GM19035 (cell line): ENCODE measurements around the gene BCL2A1.
"Not testable (repeated sequence)": the region's sequence is repeated elsewhere in the genome, so short reads cannot be mapped to it uniquely, and the experiment has no call there.

ENCODE experiments used
- ATAC-seq: cut with Tn5 transposase; IDR thresholded peaks from one replicate; pipeline ENCODE4 v1.9.1; 2021; ENCODE audit not compliant: unreplicated experiment

BCL2A1 gene

DNA sequence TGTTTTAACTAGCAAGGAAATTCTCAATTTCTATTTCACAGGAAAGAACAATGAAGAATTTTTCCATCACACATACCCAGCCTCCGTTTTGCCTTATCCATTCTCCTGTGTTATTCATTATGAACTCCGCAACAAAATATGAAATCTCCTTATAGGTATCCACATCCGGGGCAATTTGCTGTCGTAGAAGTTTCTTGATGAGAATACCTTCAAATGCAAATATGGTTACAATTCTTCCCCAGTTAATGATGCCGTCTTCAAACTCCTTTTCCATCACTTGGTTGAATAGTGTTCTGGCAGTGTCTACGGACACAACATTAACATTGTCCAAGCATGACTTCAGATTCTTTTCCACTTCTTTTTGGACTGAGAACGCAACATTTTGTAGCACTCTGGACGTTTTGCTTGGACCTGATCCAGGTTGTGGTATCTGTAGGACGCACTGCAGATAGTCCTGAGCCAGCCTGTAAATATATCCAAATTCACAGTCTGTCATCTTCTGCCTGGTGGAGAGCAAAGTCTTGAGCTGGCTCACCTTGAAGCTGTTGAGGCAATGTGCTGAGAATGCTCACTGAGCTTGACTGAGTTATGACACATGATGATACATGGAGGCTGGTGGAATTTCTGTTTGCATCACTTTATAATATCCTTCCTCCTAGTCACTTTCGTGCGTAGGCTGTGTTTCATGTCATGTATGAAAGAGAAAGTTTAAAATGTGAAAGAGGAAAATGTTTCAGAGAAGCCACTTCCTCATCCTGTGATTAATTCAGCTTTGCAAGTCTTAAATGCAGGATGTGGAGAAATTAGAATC, at the start of gene BCL2A1:
TSS of gene BCL2A1 (minus strand) at position 573 of the 811 bp plus-strand sequence. CDS start at position 496, 77 bp downstream.
- peak; percentile 51 for ATAC-seq

DNA sequence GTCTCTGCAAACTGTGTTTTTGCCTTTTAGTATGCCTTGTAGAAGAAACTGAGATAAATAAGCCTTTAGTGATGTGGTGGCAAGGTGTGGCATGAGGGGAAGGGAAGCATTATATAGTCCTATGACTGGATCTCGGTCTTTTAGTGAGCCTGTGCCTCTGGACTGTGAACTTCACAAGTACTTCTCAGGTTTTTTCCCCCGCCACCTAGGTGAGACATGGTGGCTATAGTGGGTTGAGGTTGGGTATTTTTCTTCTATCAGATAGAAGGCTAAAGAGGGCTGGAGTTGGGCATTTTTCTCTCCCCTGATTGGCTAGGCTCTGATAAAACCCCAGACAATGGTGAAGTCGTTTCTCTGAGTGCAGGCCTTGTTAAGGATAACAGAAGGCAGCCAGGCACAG, 49.7 kb upstream of the BCL2A1 start:
- no peak for ATAC-seq

DNA sequence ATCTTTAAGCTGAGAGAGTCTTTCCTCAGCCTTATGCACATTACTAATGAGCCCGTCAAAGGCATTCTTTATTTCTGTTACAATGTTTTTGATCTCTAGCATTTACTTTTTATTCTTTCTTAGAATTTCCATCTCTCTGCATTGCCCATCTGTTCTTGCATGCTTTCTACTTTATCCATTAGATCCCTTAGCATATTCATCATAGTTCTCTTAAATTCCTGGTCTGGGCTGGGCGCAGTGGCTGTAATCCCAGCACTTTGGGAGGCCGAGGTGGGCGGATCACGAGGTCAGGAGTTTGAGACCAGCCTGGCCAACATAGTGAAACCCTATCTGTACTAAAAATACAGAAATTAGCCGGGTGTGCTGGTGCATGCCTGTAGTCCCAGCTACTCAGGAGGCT, 49.2 kb upstream of the BCL2A1 start:
- ATAC-seq, result not testable (repeated sequence)

DNA sequence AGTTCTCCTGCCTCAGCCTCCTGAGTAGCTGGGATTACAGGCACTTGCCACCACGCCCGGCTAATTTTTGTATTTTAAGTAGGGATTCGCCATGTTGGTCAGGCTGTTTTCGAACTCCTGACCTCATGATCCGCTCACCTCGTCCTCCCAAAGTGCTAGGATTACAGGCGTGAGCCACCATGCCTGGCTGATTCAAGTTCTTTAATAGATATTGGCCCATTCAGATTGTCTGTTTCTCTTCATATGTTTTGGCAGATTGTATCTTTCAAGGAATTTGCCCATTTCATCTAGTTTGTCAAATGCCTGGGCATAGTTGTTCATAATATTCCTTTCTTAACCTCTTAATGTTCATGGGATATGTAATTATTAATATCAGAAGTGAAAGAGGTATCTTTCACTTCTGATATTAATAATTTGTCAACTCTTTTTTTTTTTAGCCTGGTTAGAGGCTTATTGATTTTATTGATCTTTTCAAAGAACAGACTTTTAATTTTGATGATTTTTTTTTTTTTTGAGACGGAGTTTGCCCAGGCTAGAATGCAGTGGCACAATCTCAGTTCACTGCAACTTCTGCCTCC, 48.3 kb upstream of the BCL2A1 start:
- no peak for ATAC-seq

DNA sequence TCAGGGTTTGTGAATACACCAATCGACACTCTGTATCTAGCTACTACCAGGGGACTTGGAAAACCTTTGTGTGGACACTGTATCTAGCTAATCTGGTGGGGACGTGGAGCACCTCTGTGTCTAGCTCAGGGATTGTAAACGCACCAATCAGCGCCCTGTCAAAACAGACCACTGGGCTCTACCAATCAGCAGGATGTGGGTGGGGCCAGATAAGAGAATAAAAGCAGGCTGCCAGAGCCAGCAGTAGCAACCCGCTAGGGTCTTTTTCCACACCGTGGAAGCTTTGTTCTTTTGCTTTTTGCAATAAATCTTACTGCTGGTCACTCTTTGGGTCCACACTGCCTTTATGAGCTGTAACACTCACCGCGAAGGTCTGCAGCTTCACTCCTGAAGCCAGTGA, 46.1 kb upstream of the BCL2A1 start:
- ATAC-seq, result not testable (repeated sequence)

DNA sequence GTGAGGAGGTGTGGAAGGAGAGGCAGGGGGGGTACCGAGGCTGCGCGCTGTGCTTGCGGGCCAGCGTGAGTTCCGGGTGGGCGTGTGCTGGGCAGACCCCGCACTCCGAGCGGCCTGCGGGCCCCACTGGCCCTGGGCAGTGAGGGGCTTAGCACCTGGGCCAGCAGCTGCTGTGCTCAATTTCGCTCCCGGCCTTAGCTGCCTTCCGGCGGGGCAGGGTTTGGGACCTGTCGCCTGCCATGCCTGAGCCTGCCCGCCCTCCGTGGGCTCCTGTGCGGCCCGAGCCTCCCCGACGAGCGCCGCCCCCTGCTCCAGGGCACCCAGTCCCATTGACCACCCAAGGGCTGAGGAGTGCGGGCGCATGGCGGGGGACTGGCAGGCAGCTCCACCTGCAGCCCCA, 45.5 kb upstream of the BCL2A1 start:
- ATAC-seq, result not testable (repeated sequence)

DNA sequence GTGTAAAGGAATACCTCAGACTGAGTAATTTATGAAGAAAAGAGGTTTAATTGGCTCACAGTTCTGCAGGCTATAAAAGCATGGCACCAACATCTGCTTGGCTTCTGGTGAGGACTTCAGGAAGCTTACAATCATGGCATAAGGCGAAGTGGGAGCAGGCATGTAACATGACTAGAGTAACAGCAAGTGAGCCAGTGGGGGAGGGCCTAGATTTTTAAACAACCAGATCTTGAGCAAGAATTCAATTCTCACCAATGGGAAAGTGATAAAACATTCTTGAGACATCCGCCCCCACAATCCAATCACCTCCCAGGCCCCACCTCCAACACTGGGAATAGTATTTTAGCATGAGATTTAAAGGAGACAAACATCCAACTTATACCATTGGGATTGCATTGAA, 44.2 kb upstream of the BCL2A1 start:
- no peak for ATAC-seq

DNA sequence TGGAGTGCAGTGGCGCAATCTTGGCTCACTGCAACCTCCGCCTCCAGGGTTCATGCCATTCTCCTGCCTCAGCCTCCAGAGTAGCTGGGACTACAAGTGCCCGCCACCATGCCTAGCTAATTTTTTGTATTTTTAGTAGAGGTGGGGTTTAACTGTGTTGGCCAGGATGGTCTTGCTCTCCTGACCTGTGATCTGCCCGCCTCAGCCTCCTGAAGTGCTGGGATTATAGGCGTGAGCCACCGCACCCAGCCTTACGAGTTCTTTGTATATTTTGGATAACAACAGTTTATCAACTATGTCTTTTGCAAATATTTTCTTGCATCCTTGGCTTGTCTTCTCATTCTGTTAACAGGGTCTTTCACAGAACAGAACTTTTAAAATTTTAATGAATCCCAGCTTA, 43.2 kb upstream of the BCL2A1 start:
- ATAC-seq, result not testable (repeated sequence)

DNA sequence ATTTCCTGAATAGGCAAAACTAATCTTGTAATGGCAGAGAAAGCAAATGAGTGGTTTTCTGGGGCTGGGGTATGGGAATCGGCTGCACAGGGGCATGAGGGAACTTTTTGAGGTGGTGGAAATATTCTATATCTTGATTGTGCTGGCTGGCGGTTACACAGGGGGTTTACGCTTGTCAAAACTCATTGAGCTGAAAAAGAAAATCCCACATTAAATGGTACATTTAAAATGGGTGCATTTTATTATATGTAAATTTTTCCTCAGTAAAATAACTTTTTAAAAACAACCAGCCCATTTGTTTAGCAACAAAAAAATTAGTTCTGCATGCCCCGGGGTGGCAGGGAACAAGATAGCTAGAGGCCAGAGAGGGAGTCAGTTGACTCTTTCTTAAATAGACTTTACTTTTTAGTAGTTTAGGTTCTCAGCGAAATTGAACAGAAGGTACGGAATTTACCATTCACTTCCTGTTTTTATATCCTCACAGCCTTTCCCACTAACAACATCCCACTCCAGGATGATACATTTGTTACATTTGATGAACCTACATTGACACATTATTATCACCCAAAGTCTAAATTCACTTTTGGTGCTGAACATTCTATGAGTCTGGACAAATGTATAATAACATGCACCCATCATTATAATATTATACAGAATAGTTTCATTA, 41.2 kb upstream of the BCL2A1 start:
- ATAC-seq, result no peak

DNA sequence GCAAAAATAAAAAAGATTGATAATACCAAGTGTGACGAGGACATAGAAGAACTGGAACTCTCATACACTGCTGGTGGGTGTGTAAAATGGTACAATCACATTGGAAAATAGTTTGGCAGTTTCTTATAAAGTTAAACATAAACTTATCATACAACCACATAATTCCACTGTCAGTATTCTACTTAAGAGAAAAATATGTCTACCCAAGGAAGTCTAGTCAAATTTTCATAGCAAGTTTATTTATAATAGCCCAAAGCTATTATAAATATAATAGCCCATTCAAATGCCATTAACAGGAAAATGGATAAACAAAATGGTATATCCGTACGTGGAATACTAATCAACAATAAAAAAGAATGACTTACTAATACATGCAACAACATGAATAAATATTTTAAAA, 40.6 kb upstream of the BCL2A1 start:
- no peak for ATAC-seq

DNA sequence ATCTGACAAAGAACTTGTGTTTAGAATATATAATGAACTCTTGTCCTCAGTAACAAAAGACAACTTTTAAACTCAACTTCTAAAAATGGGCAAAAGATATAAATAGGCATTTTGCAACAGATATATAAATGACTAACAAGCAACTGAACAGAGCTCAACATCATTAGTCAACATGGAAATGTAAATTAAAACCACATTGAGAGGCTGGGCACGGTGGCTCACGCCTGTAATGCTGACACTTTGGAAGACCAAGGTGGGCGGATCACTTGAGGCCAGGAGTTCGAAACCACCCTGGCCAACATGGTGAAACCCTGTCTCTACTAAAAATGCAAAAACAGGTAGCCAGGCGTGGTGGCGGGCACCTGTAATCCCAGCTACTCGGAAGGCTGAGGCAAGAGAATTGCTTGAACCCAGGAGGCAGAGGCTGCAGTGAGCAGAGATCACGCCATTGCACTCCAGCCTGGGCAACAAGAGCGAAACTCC, 40.1 kb upstream of the BCL2A1 start:
- peak; percentile 53 for ATAC-seq

DNA sequence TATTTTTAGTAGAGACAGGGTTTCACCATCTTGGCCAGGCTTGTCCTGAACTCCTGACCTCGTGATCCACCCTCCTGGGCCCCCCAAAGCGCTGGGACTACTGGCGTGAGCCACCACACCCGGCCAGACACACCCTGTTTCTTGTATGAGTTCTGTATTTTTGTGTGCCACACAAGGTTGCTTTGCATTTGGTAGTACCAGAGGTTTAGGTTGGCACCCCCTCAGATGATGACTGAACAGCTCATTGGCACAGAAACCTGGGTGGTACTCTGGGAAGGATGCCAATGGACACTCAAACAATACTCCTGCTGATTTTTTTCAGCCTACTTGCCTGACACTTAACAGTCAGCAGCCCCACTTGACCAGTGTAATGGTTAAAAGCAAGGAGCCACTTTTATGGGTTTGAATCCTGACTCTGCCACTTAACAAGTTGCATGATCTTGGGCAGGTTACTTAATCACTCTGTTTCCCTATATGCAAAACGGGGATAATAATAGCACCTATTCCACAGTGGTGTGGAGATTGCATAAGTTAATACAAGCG, 39.2 kb upstream of the BCL2A1 start:
- ATAC-seq, result no peak

DNA sequence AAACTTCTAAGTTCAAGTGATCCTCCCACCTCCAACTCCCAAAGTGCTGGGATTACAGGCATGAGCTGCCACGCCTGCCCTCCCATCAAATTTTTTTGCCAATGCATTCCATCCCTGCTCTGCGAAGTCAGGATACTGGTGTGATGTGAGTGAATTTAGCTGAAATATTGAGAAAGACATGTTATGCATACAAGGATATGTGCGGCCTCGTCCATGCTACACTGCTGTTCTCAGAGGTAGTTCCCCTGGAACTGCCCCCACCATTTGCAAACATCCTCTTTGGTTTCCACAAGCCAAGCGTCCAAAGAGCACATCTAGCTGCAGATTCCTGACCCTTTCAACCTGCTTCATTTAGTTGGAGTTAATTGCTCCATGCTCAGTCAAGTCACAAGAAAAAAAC, 36.5 kb upstream of the BCL2A1 start:
- ATAC-seq, result no peak

DNA sequence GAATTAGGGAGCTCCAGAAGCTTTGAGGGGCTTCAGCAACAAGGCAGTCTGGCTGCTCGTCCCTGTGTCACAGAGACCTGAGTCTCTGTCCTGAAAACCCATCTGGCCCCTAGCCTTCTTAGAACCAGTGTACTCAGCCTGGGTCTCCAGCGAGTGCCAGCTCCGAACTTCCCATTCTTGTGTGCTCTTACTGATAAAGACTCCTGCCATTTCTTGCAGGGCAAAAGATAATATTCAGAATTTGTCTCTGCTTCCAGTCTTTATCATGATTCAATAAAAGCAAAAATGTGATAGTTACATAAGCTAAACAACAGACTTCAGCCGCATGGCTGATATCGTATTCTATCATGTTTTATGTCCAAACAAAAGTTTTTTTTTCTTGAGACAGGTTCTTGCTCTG, 36.0 kb upstream of the BCL2A1 start:
- ATAC-seq, result no peak

DNA sequence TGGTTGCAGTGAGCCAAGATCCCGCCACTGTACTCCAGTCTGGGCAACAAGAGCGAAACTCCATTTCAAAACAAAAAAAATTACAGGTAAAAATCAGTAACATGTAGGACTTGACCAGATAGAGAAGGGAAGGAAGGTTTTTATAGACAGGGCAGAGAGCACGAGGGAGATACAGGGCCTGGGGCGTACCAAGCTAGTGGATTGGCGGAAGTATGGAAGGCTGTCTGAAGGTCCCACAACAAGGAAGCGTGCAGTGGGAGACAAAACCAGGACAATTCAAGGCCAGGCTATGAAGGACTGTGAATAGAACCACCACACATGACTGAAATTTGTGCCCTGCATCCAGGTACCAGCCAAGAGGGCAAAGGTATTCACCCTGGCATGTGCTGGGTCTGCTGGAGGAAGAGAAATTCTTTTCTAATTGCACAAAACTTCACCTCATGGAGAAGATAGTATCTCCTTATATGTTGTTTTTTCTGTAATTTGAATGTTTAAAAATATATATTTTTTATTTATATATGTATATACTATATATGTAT, 33.0 kb upstream of the BCL2A1 start:
- ATAC-seq, result no peak

DNA sequence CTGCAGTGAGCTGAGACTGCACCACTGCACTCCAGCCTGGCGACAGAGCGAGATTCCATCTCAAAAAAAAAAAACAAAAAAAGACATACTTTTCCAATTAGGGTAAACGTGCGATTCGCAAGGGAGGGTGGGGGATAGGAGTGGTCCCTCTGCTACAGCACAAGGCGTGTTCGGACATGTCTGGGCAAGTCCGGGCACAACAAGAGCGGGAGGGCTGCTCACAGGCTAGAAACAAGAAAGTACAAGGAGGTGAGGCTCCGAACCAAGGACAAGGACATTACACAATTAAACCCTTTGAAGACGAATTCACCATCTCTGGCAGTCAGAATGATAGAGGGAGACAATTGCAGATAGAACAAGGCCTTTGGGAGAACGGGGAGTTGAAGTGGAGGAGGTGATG, 32.2 kb upstream of the BCL2A1 start:
- no peak for ATAC-seq

DNA sequence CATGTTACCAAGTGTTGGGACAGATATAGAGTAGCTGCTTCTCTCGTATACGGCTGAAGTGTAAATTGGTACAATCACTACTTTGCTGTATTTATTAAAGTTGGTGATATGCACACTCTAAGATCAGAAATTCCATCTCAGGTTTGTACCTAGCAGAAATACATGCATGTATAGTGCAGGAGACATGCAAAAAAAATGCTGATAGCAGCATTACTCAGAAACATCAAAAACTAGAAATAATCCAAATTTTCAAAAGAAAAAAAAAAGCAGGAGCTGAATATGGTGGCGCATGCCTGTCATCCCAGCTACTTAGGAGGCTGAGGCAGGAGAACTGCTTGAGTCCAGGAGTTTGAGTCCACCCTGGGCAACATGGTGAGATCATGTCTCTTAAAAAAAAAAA, 31.3 kb upstream of the BCL2A1 start:
- ATAC-seq, result no peak

DNA sequence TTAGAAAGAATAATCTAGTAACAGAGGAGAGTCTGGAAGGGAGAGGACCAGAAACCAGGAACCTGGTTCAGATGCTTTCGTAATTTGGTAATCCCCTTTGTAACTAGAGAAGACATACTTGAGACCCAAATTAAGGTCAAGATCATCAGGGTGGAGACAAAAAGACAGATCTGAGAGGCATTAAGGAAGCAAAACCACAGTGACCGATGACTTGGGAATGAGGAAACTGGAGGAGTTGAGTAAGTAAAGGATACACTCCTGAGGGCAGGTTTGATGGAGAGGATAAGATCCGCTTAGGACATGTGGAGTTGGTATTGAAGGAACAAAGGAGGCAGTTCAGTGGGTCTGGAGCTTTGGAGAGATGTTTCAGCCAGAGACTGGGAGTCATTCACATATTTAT, 23.6 kb upstream of the BCL2A1 start:
- no peak for ATAC-seq

DNA sequence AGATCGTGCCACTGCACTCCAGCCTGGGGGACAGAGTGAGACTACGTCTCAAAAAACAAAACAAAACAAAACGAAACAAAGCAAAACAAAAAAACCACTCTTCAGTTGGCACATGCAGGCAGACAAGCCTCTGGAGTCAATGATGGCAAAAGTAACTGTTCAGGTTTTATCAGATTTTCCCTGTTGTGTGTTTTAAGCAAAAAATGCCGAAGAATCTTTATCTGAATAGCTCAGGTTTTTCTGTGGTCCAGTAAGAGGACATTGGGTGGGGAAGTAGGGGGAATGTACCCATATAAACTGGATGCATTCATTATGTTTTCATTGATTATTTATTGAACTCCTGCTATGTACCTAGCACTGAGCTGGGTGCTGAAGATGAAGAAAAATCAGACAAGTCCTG, 20.8 kb upstream of the BCL2A1 start:
- no peak for ATAC-seq

DNA sequence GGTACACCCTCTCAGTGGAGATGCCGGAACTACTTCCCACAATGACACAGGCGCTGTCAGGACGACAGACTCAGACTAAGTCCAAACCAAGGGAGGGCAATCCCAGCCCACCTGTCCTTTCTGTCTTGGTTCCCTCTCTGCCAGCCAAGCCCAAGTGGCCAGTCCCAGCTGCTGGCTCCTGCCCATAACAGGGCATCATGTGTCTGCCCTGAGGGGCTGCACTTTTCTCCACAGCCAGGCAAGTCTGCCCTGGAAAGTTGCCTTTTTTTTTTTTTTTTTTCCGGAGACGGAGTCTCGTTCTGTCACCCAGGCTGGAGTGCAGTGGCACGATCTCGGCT, 20.0 kb upstream of the BCL2A1 start:
- ATAC-seq, result no peak

DNA sequence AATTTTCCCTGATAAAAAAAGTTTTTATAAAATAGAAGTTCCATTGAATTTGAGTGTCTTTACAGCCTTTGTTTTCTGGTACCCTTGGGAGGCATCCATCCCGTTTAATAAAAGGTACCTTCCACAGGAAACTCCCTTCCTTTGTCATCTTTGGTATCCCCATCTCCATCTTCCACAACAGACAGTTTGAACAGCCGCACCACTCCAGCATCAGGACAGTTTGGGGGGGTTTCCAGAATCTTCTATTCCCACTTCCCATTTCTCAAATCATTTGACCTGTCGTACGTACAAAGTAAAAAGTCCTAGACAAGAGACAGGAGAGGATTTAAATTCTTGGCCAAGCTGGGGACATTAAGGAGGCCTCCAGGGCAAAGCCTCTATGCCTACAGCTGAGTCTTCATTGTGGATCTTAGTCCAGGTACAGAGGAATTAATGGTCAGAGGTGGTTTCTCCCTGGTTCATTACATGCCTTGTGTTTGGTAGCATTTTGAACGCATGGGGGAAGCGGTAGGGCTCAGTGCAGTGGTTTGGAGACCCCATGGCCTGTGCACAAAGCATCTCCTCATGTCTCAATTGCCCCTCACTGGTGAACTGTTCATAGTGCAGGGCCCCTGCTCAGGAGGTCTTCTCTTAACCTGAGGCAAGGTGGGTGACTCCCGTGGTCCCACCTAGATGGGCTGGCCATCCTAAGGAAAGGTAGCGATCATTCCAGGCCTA, 19.4 kb upstream of the BCL2A1 start:
- ATAC-seq, result no peak
